HPDE6-E6E7 (cell line): Measurements from ENCODE around the gene SCARB1.
A peak's percentile ranks its signal among the peaks of the same experiment; 100 is the strongest.
"Not testable (repeated sequence)": the region's sequence is repeated elsewhere in the genome, so short reads cannot be mapped to it uniquely, and the experiment has no call there.

ENCODE experiments used
- DNase-seq: peaks from one replicate; pipeline ENCODE4 v3.0.0; 2011; ENCODE audit warnings: missing footprints; ENCODE audit errors: extremely low spot score

SCARB1 gene, protein sequence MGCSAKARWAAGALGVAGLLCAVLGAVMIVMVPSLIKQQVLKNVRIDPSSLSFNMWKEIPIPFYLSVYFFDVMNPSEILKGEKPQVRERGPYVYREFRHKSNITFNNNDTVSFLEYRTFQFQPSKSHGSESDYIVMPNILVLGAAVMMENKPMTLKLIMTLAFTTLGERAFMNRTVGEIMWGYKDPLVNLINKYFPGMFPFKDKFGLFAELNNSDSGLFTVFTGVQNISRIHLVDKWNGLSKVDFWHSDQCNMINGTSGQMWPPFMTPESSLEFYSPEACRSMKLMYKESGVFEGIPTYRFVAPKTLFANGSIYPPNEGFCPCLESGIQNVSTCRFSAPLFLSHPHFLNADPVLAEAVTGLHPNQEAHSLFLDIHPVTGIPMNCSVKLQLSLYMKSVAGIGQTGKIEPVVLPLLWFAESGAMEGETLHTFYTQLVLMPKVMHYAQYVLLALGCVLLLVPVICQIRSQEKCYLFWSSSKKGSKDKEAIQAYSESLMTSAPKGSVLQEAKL

GRCh38 chr12:124863416-124864325, at the start of gene SCARB1:
Gene SCARB1 (minus strand): TSS chr12:124863864. CDS start chr12:124863720, 144 bp downstream.
- peak; percentile 87 for DNase-seq

- not testable (repeated sequence) for DNase-seq
Observed at GRCh38 chr12:124912529-124913287, 49.0 kb upstream of the SCARB1 start.

DNA sequence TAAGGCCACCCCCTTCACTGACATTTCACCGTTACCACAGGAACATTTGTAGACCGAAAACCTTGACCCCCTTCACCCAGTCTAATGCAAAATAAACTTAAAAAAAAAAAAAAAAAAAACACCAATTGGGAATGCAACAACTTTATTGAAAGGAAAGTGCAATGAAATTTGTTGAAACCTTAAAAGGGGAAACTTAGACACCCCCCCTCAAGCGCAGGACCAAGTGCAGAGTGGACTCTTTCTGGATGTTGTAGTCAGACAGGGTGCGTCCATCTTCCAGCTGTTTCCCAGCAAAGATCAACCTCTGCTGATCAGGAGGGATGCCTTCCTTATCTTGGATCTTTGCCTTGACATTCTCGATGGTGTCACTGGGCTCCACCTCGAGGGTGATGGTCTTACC, 47.9 kb upstream of the SCARB1 start:
- not testable (repeated sequence) for DNase-seq

DNA sequence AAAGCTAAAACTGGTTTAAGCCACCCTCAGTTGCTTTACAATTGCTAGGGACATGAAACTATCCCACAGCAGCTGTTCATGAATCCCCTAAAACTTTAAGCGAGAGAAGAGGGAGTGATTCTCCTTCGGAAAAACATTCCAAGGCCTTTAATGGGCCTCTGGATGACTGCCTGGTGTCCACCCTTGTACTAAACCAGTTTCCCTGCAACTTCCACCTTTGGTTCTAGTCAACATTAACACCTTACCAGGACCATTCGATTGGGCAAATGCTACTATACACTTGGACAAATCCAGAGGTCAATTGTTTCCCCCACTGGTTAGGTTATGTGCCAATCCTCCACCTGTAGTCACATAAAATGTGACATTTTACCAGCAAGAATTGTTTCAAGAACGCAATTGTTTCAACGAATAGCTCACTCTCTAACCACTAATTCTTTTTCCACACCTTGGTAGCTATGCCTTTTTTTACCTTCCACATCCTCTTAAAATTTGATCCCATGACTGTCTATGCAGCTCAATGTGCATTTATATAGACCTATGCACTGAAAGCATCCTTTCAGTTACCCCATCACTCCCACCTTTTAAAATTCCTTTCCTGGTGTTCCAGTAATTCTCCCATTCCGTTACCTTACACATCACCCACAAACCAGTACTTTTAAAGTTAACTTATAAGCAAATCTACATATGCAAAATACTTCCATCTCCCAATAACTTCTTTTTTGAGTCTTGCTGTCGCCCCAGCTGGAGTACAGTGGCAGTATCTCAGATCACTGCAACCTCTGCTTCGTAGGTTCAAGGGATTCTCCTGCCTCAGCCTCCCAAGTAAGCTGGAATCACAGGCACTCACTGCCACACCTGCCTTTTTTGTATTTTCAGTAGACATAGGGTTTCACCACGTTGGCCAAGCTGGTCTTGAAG, 47.2 kb upstream of the SCARB1 start:
- no peak for DNase-seq

- DNase-seq = no peak
Observed at GRCh38 chr12:124909831-124910560, 46.3 kb upstream of the SCARB1 start.

DNA sequence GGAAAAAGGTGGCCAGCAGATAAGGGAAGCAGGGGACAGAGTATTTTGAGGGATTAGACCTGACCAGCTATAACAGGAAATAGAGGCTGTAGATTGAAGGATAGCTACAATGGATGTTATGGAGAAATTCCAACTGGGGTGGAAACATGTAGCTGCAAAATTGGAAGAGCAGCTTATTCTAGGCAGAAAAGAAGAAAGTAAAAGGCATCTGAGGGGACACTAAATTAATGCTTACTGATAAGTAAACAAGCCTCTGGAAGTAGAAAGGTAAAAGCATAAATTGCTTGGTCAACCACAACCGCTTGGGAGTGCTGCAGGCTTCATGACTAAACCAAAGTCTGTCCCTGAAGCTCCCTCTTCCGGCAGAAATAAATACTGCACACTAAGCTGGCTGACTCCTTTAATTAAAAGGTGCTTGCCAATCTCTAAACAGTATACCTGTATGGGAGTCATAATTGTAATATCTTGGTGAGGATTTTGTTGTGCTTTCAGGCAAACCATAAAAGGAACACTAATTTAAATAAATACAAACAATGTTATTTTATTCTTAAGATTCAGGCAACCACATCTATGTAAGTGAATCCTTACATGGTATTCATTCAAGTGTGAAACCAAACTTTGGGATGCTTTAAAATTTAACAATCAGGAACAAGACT, 43.1 kb upstream of the SCARB1 start:
- DNase-seq = no peak

- no peak for DNase-seq
Observed at GRCh38 chr12:124904306-124905098, 40.8 kb upstream of the SCARB1 start.

- DNase-seq = no peak
Observed at GRCh38 chr12:124902916-124903315, 39.3 kb upstream of the SCARB1 start.

GRCh38 chr12:124901003-124901402, 37.3 kb upstream of the SCARB1 start:
- DNase-seq = no peak

GRCh38 chr12:124900345-124900795, 36.7 kb upstream of the SCARB1 start:
- not testable (repeated sequence) for DNase-seq

DNA sequence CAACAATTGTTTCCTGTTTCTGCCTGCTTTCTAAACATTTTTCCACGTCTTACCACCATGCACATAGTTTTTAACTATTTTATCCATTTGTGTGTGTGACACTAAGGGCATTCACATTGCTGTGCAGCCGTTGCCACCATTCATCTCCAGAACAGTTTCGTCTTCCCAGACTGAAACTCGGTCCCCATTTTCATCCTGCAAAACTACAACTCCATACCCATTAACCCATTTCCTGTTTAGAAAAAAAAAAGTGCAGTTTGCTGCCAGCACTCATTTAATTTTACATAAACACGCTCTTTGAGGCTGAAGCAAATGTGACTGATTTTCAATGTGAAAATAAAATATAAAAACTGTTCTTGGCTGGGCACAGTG, 35.2 kb upstream of the SCARB1 start:
- no peak for DNase-seq

DNA sequence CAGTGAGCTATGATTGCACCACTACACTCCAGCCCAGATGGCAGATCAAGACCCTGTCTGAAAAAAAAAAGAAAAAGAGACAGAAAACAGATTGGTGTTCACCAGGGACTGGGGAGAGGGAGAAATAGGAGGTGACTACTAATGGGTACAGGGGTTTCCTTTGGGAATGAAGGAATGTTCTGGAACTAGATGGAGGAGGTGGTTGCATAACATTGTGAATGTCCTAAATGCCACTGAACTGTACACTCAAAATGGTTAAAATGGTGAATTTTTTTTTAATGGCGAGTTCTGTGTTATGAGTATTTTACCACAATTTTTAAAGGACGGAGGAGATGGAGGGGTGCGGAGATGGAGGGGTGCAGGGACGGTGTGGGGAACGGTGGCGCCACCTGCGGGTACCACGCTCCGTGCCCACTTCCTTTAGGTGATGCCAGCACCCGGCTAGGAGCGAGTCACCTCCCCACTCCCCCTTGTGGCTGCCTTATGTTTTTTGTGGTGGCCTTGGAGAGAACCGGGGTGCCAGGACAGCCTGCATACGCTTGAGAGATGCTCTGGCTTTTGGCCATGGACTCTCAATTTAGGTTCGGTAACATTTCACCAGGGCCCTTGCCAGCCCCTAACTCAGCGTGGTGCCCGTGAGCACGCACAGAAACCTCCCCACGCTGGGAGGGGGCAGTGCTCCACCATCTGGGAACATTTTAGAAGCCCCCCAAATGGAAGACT, 34.7 kb upstream of the SCARB1 start:
- DNase-seq = no peak

DNA sequence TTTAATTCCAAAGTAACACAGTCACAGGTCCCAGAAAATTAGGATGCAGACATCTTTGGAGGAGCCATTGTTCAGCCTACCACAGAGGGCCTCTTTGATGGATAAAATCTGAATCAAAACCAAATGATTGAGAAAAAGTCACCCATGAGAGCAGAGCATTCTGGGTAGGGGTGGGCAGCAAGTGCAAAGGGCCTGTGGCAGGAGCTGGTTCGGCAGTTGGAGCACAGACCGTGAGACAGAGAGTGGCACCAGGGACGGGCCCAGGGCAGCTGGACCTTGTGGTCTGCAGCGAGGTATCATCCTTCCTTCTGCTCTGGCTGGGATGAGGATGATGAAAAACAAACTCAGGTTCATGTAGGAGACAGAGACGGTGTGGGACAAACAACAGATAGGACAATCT, 32.8 kb upstream of the SCARB1 start:
- DNase-seq = no peak

DNA sequence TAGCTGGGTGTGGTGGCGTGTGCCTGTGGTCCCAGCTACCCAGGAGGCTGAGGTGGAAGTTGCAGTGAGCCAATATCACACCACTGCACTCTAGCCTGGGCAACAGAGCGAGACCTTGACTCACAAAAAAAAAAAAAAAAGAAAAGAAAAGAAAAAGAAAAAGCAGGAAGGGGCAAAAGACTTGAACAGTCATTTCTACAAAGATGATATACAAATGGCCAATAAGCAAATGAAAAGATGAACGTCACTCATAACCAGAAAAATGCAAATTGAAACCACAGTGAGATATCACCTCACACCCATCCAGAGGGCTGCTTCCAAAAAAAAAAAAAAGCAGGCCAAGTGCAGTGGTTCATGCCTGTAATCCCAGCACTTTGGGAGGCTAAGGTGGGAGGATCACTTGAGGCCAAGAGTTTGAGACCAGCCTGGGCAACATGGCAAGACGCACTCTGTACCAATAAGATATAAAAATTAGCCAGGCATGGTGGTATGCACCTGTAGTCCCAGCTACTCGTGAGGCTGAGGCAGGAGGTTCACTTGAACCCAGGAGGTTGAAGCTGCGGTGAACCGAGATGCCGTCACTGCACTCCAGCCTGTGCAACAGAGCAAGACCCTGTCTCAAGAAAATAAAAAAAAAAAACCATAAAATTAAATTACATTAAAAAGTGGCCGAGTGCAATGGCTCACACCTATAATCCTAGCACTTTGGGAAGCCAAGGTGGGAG, 30.3 kb upstream of the SCARB1 start:
- no peak for DNase-seq

GRCh38 chr12:124888260-124888659, 24.6 kb upstream of the SCARB1 start:
- DNase-seq = no peak

- DNase-seq = not testable (repeated sequence)
Observed at GRCh38 chr12:124887766-124888165, 24.1 kb upstream of the SCARB1 start.
